ENCODE results near the gene RASA3.

DNA sequence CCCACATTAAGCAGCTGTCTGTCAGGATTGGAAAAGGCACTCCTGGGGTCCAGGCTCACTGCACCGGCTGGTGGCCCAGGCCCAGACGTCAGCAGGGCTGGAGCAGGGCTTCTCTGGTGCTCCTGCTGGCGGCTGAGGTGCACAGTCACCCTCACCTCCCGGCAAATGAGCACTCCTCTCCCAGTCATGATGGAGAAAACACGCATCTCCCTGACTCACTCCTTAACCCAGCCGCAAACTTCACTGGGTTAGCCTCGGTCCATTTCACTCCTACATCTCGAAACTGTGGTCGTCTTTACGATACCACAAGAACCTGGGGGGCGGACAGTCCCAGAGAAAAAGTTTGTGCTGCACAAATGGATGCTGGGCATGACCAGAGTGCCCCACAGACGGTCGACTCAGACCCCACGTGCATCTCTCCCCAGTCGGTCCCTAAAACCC is 3.3 kb upstream of the RASA3 start:
- no peak for TF ChIP-seq EZH2 (optimal IDR thresholded peaks at IDR 0.05; ENCODE audit: low read depth, low read length)
- TF ChIP-seq, protein P1, sequence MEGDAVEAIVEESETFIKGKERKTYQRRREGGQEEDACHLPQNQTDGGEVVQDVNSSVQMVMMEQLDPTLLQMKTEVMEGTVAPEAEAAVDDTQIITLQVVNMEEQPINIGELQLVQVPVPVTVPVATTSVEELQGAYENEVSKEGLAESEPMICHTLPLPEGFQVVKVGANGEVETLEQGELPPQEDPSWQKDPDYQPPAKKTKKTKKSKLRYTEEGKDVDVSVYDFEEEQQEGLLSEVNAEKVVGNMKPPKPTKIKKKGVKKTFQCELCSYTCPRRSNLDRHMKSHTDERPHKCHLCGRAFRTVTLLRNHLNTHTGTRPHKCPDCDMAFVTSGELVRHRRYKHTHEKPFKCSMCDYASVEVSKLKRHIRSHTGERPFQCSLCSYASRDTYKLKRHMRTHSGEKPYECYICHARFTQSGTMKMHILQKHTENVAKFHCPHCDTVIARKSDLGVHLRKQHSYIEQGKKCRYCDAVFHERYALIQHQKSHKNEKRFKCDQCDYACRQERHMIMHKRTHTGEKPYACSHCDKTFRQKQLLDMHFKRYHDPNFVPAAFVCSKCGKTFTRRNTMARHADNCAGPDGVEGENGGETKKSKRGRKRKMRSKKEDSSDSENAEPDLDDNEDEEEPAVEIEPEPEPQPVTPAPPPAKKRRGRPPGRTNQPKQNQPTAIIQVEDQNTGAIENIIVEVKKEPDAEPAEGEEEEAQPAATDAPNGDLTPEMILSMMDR (IDR thresholded peaks at IDR 0.05; ENCODE audit: low read length) = no peak

Data from MM.1S (cell line).